Non-pigmented ciliary epithelial cell (primary cell): ENCODE results near the gene YKT6.
"Not testable (repeated sequence)": the region's sequence is repeated elsewhere in the genome, so short reads cannot be mapped to it uniquely, and the experiment has no call there.

ENCODE experiments used
- DNase-seq: peaks from one replicate; pipeline ENCODE4 v3.0.0-alpha.2; 2010; ENCODE audit warnings: low read depth

YKT6 gene

DNA sequence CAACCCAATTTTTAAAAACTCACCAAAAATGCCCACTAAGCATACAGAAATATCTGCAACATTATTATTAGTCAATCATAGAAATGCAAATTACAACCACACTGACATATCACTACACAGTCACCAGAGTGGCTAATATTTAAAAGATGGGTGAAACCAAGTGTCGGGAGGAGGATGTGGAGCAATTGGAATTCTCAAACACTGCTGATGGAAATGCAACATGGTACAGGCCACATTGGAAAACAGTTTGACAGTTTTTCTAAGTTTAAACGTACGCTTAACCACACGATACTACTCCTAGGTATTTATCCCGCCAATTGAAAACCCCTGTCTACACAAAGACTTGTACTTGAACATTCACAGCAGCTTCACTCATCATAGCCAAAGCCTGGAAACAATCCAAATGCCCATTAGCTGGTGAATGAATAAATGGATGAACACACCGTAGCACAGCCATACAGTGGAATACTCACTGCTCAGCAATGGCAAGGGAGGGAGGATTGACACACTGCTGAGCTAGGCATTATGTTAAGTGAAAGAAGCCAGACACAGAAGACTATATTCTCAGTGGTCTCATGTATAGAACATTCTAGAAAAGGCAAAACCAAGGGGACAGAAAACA, 27.9 kb upstream of the YKT6 start:
- no peak for DNase-seq

DNA sequence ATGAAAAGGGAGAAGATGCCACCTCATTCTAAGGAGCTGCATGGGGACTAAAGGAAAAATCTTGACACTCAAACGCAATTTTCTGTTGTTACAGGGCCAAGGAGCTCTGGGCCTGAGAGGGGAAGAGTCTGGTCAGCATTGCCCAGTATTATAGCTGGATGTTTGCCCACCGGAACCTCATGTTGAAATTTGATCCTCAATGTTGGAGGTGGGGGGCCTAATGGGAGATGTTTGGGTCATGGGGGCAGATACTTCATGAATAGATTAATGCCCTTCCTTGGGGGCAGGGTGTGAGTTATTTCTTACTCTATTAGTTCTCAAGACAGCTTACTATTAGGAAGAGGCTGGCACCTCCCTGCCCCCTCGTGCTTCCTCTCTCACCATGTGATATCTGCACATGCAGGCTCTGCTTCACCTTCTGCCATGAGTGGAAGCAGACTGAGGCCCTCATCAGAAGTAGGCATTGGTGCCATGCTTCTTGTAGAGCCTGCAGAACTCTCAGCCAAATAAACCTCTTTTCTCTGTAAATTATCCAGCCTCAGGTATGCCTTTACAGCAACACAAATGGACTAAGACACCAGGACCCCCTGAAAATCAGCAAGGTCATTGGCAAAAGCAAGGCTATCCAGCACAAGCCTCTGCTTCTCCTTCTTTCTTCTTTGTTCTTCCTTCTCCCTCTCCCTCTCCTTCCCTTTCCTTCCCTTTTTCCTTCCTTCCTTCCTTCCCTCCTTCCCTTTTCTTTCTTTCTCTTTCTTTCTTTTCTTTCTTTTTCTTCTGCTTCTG, 26.7 kb upstream of the YKT6 start:
- no peak for DNase-seq

GRCh38 chr7:44174694-44174948, 26.2 kb upstream of the YKT6 start:
- not testable (repeated sequence) for DNase-seq

DNA sequence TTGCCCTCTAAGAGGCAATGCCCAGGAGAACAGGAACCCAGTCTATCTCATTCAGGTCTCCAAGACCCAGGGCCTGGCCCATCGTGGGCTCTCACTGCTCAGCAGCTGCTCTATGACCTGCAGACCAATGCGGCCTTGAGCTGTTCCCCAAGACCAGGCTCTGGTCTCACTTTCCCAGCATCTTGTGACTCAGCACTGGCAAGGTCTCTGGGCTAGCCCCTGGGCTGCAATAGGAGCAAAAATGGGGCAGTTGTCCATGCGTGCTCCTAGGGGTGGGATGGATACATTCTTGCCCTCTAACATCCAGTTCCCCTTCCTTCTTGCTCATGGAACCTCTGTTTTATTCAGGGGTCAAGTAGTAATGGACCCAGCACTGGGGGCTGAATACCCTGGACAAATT, 25.0 kb upstream of the YKT6 start:
- no peak for DNase-seq

GRCh38 chr7:44176486-44176885, 24.3 kb upstream of the YKT6 start:
- no peak for DNase-seq

- DNase-seq, result no peak
These were observed 23.1 kb upstream of the YKT6 start for GRCh38 chr7:44177570-44178131.

DNA sequence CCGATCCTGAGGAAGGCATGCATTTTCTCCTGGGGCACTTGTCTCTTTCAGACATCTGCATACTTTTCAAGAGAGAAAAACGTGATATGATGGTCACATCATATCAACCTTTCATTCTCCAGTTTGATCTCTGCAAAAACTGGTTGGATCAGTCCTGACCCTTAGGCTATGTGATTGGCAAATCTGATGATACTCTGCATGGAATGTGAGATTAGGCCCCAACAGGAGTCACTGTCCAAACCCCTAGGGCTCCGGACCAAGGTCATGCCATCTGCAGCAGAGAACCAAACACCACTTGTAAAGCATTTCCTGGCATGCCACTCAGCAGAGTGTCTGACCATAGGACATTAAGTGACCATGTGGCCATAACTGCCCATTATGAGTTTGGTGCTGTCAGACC, 20.1 kb upstream of the YKT6 start:
- no peak for DNase-seq

- DNase-seq, result no peak
These were observed 18.0 kb upstream of the YKT6 start for GRCh38 chr7:44182827-44183226.

GRCh38 chr7:44183386-44183785, 17.4 kb upstream of the YKT6 start:
- no peak for DNase-seq

GRCh38 chr7:44184206-44184872, 16.4 kb upstream of the YKT6 start:
- DNase-seq, result peak; percentile 68

DNA sequence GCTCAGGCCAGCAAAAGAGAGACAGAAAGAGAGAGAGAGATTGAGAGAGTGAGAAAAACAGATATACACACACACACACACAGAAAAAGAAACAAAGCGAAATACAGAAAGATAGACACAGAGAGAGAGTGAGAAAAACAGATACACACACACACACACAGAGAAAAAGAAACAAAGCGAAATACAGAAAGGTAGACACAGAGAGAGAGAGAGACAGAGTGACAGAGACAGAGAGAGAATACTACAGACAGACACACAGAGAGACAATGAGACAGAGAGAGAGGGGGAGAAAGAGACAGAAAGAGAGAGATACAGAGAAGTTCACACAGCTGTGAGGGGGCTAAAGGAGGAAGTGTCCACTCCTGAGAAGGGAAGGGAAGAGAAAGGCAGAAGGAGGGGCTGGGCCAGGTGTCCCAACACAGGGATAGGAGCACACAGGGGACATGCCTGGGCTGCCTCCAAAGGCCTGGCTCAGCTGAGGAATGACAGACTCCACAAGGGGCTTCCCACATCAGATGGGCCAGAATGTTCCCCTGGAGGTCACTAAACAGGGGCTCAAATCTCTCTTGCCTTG, 15.8 kb upstream of the YKT6 start:
- no peak for DNase-seq

DNA sequence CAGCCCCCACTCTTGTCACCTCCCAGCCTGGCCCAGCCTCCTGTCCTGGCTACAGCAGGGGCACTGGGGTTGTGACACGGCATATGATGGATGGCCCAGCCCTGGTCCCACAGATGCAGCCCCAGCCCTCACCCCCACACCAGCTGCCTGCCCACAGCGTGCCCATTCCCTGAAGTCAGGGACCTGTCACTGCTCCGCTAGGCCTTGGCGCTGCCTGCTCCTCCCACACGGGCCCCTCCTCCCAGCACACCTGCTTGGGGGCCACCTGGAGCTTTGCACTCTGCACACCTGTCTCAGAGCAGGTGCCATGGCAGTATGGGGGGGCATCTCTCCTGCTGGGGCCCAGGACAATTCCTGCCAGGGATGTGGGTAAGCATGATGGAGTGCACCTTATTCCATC, 15.0 kb upstream of the YKT6 start:
- DNase-seq, result no peak

- DNase-seq, result no peak
These were observed 14.0 kb upstream of the YKT6 start for GRCh38 chr7:44186736-44187135.

- DNase-seq, result no peak
These were observed 13.0 kb upstream of the YKT6 start for GRCh38 chr7:44187636-44188416.

- DNase-seq, result no peak
These were observed 12.1 kb upstream of the YKT6 start for GRCh38 chr7:44188480-44189225.

GRCh38 chr7:44189286-44189992, 11.3 kb upstream of the YKT6 start, which contains the start of gene GCK:
GCK (minus strand) TSS chr7:44189439; CDS start chr7:44188953, 486 bp downstream.
- DNase-seq, result no peak

GRCh38 chr7:44189993-44190872, 10.5 kb upstream of the YKT6 start:
- no peak for DNase-seq

DNA sequence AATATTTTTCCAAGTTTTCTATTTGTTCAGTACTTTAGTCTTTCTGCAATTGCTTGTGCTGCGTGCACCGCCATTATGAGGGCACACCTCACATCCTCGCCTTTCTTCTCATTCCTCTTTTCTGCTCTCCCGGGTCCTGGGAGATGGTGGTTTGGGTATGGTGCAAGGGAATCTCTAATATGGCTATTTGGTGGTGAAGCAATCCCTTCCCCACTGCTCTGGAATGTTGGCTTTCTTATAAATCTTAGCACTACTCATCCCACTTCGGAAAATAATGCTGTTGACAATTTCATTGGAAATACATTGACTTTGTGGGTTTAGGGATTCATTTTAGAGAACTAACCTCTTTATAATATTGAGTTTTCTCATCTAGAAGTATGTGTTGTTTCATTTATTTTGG, 9.6 kb upstream of the YKT6 start:
- no peak for DNase-seq

- no peak for DNase-seq
These were observed 7.6 kb upstream of the YKT6 start for GRCh38 chr7:44193011-44193802.
